ENCODE measurements around the gene PLXNB2.
"Not testable (repeated sequence)": the region's sequence is repeated elsewhere in the genome, so short reads cannot be mapped to it uniquely, and the experiment has no call there.

The PLXNB2 gene

DNA sequence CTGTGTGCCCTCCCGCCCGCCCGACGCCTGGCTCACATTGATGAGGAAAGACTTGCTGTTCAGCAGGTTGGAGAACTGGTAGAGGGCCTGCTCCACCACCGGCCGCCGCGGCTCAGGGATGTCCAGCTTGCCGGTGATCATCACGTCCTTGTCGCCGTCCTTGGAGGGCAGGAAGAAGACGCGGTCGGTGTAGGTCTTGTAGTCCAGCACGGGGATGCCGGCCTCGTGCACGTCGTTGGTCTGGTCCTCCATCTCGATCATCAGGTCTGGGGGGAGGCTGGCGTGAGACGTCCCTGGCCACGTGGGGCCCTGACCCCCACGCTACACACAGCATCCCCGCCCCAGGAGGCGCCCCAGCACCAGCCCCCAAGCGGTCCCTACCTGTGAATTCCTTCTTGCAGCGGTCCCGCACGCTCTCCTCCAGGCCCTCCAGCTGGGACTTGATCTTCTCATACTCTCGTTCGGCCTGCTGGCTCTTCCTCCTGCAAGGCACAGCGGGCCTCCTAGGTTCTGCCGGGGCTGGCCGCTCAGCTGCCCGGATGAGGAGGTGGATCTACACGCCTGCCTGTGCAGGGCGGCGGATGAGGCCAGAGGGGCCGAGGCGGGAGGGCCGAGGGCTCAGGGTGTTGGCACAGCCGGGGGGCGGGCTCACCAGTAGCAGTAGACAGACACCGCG, 26.6 kb downstream of the PLXNB2 start:
- no peak for DNase-seq (ENCODE audit: low read depth)

DNA sequence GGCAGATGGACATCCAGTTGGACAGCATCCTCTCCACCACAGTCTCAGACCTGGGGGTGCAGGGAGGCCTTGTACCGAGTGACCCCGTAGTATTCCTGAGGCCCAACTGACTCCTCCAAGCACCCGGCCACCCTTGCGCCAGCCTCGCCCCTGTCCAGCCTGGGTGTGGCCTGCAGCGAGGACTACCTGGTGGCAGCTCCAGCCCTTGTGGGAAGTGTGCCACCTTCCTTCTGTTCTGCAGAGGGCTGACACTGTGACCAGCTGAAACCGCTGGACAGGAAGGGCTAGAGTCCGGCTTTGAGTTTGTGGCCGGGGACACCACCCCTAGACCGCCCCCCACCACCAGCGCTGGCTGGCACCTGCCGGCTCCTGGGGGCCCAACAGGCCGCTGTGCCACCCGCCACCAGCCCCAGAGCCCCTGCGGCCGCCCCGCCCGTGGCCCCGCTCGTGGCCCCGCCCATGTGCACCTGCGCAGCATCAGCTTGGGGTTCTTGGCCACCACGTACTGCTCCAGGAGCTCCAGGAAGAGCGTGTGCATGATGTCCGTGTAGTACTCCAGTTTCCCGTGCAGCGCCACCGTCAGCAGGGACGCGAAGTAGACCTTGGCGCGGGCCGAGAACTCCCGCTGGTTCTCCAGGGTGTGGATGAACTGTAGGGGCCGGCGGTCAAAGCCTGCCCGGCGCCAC, 27.3 kb downstream of the PLXNB2 start:
- no peak for DNase-seq (ENCODE audit: low read depth)

DNA sequence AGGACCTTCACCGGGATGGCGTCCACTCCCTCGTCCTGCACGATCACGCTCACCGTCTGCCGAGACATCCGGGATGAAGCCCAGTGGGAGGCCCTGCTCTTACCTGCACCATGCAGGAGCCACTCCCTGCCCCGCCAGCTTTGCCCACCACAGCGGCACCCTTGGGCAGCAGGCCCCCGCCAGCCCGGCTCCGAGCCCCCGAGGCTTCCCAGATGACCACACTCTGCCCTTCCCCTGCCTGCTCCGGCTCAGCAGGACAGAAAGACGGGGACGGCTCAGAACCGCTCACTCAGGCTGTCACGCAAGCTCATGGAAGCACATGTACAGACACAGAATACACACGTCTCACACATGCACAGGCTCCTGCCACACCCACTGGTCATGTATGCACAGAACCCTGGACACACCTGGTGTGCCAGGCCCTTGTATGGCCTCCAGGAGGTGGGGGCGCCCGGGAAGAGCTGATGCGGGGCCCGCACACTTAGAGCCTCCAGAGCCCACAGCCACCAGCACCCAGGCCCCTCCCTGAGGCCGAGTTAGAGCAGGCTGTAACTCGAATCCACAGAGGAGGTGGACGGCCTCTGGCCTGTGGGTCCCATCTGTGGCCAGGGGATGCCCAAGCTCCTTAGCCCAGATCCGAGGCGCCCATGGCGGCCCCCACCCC, 28.4 kb downstream of the PLXNB2 start:
- DNase-seq (ENCODE audit: low read depth): no peak

DNA sequence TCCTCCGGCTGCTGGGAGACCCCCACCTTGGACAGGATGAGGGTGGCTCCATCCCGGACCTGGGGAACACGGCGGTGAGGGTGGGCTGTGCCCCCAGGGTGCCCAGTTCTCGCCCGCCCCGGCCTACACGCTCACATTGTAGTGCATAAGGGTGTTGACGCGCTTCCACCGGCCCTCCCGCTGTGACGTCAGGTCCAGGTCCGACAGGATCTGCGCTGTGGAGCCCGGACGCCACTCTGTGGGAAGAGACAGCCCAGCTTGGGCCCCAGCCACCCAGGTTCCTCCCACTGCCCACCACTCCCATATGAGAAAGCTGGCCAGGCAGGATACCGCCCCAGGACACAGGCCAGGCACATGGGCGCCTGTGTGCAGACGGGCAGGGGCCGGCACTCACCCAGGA, 29.0 kb downstream of the PLXNB2 start:
- DNase-seq (ENCODE audit: low read depth): no peak

DNA sequence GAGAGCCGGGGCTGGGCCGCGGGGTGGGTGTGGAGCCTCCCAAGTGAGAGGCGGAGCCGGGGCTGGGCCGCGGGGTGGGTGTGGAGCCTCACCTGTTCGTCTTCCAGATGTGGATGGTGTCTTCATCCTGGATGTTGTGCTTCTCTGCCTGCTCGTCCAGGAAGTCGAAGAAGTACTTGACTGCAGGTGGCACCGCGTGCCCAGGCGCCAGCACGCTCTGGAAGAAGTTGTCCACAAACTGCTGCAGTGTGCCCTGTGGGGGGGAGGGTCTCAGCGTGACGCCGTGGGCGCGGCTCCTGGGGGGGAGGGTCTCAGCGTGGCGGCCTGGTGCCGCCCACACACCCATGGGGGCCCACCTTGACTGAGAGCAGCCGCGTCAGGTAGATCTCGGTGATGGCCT, 29.7 kb downstream of the PLXNB2 start:
- no peak for DNase-seq (ENCODE audit: low read depth)

DNA sequence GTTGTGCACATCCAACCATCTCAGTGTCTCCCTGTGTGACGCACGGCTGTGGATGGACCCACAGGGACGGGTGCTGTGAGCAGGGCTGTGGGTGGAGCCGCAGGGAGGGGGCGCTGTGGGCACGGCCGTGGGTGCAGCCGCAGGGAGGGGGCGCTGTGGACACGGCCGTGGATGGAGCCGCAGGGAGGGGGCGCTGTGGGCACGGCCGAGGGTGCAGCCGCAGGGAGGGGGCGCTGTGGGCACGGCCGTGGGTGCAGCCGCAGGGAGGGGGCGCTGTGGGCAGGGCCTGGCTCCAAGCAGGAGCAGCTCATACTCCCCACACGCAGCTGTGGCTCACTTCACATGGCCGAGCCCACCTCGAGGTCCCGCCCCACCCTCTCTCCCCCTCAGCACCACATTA, 31.3 kb downstream of the PLXNB2 start:
- DNase-seq (ENCODE audit: low read depth): peak; percentile 48

DNA sequence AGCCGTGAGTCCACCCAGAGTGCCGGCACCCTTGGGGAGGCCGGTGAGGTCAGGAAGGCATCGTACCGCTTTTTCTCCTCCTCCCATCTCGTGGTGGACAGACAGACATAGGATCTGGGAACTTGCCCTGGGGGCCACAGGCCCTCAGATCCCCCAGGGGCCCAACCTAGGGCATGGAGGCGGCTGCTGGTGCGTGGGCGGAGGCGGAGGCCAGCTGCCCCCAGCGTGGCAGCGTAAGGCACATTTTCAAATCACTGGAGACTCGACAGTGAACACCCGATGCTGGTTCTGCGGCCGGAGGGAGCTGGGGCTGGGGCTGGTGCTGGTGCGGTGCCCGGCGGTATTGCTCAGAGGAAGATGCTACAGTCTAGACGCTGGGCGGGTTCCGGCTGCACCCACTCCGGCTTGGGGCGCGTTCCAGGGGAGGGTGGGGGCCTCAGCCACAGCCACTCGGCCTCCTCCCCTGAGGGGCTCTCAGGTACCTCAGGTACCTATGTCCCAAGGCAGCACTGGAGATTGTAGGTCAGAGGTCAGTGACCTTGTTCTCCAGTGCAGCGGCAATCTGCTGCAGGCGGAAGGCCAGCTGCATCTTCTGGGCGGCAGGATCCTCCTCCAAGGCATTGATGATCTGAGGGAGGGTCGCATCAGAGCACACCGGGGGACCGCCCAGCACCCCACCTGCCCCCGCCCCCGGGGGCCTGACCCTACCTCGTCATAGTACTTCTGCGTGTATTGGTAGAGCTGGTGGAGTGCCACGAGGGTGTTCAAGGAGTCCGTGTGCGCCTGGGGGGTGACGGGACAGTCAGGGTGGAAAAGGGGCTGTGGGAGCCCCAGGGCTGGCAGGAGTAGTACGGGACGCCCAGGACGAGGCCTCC, 32.0 kb downstream of the PLXNB2 start:
- no peak for DNase-seq (ENCODE audit: low read depth)

DNA sequence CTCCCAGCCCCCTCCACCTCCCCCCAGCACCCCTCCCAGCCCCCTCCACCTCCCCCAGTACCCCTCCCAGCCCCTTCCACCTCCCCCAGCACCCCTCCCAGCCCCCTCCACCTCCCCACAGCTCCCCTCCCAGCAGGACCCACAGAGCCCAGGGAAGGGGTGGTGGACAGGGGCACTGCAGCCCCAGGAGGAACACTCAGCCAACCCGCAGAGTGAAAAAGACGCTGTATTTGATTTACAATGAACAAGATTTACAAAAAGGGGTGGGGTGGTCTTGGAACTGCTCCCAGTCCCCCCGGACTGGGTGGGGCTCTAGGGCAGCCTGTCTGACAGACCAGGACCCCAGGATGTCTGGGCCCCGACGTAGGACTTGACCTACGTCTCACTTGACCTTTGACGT, 32.7 kb downstream of the PLXNB2 start:
- no peak for DNase-seq (ENCODE audit: low read depth)

DNA sequence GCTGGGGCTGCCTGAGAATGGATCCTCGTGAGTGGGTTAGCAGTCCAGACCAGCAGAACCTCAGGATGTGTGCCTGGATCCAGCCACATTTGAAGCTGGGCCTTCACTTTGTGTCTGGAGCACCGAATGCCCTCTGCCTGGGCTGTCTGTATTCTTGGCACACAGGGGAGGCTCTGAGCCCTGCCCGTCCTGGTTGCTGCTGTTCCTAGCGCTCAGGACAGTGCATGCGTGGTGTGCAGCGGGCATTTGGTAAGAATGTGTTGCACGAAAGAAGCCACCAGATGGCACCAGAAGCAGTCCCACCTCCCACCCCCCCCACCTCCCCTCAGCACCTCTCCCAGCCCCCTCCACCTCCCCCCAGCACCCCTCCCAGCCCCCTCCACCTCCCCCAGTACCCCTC, 33.1 kb downstream of the PLXNB2 start:
- peak; percentile 73 for DNase-seq (ENCODE audit: low read depth)

DNA sequence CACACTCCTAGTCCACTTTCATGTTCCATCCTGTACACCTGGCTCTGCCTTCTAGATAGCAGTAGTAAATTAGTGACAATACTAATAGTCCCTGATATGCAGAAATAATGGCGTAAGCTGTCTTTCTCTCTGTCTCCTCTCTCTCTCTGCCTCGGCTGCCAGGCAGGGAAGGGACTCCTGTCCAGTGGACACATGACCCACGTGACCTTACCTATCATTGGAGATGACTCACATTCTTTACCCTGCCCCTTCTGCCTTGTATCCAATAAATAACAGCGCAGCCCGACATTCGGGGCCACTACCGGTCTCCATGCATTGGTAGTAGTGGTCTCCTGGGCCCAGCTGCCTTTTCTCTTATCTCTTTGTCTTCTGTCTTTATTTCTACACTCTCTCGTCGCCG, 33.7 kb downstream of the PLXNB2 start:
- not testable (repeated sequence) for DNase-seq (ENCODE audit: low read depth)

DNA sequence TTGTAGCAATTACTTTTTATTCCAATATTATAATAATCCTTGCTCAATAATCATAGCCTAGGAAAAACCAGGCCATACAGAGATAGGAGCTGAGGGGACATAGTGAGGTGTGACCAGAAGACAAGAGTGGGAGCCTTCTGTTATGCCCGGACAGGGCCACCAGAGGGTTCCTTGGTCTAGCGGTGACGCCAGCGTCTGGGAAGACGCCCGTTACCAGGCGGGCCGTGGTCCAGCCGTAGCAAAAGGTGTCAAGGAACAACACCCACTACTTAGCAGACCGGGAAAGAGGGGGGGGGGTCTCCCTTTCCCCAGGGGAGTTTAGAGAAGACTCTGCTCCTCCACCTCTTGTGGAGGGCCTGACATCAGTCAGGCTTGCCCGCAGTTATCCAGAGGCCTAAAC, 34.1 kb downstream of the PLXNB2 start:
- not testable (repeated sequence) for DNase-seq (ENCODE audit: low read depth)

DNA sequence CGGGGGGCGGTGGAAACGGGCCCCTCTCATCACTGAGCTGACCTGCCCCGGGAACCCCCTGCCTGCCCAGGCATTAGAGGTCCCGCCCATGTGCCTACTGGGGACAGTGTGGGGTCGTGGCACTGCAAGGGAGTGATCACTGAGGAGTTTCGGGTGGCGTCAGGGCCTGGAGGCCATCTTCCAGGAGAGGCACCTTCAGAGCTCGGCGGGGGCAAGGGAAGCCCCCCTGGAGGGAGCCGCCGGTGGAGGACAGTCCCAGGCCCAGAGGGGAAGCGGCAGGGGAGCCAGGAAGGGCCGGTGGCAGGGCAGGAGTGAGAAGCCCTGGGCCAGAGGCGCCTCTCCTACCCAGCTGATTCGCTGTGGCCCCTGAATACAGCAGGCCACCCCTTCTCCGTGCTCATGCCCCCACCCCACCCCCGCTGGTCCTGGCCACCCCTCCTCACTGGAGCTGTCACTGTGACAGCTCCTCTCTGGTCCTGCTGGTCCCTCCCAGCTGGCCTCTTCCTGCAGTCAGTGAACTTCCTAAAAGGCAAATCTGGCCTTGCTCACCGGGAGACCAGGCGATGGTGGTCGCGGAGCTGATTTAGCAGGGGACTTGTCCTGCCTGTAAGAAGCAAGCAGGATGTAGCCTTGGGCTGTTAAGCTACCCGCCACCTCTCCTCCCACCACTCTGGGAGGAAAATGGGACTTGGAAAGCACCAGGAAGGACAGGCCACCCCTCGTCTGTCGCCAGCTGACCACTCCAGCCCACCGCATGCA, 35.2 kb downstream of the PLXNB2 start:
- peak; percentile 27 for DNase-seq (ENCODE audit: low read depth)

DNA sequence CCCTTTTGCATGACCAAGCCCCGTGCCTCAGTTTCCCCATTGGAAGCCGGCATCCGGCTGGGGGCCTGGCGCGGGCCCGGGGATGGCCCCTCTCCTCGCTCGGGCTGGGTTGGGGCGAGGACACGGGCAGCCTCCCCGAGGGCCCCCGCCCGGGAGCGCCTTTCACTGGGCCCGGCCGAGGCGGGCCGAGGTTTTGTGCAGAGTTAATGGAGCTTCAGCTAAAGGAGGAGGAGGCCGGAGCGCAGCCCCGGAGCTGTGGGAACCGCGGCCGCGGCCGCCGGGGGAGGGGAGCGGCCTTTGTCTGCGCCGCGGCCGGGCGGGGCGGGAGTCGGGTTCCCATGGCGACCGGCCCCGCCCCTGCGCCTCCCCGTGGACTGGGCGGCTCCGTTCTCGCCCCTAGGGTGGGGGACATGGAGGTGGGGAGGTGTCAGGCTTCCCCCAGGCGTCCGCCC, 35.9 kb downstream of the PLXNB2 start:
- peak; percentile 65 for DNase-seq (ENCODE audit: low read depth)

DNA sequence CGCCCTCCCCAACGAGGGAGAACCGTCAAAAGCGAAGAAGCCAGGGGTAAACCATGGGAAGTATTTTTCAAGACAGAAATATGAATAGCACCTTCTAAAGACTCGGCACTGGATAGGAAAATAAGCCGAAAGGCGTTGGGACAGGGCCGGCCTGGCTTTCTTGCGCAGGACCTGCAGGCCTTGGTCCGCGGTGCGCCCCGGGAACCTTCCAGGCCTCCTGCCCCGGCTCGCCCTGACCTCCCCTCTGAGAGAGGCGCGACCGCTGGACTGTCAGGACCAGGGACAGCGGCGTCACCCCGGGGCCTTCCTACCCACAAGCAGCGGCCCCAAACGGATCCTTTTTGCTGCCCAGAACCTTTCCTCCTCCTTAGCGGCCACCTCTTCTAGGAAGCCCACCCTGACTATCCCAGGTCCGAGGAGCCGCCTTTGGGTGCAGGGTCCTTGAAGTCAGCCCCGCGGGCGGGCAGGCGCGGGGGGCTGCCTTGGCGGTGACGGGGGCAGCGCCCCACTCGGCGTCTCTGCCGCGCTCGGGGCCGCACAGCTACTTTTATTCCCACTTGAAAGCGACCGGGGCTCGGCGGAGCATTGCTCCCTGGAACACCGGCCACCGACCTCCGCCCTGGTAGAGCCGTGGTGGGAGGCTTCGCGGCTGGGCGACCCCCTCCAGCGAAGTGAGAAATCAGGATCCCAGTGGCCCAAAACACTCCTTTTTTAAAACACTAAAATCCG, 36.6 kb downstream of the PLXNB2 start:
- peak; percentile 80 for DNase-seq (ENCODE audit: low read depth)

DNA sequence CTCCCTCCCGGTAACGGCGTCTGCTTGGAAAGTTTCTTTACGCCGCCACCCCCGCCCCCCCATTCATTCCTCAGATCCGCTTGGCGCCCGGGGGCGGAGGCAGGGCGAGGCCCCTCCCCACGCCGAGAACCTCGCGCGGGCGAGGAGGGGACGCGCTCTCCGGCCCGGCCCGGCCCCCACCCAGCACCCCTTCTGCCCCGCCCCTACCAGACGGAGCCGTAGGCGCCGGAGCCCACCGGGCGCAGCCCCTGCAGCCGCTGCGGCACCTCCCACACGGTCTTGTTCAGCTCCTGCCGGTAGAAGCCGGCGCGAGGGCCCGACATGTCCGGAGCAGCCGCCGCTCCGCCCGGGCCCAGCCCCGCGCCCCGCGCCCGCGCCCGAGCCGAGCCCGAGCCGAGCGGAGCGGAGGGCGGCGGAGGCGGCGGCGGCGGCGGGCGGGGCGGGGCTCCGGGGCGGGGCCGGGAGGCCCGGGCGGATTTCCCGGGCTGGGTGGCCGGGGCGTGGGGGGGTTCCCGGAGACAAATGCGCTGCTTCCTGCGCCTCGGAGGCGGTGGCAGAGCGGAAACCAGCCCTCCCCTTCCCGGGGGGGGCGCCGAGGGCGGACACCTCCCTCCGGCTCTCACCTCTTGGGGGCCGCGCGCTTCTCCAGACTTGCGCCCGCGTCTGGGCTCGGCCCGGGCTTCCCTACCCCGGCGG, 37.3 kb downstream of the PLXNB2 start, which contains the start of gene MAPK11:
TSS of gene MAPK11 (minus strand) at position 411 of the 696 bp plus-strand sequence. CDS start at position 323, 88 bp downstream.
- peak; percentile 57 for DNase-seq (ENCODE audit: low read depth)

DNA sequence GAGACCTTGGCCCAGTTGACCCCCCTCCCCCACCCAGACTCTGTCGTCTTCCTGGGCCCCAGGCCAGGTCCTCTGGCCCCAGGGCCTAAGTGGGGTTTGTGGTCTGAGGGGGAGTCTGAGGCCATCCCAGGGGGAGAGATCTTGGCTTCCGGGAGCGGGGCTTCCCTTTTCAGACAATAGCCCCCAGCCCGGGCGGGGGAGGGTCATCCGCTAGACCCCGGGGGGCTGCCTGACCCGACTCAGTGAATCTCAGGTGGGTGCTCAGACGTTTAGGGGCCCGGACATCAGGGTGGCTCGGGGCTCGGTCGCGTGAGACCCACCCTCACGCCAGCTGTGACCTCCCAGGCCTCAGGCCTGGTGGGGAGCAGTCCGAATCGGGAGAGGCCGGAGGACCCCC, 37.9 kb downstream of the PLXNB2 start:
- DNase-seq (ENCODE audit: low read depth): no peak

DNA sequence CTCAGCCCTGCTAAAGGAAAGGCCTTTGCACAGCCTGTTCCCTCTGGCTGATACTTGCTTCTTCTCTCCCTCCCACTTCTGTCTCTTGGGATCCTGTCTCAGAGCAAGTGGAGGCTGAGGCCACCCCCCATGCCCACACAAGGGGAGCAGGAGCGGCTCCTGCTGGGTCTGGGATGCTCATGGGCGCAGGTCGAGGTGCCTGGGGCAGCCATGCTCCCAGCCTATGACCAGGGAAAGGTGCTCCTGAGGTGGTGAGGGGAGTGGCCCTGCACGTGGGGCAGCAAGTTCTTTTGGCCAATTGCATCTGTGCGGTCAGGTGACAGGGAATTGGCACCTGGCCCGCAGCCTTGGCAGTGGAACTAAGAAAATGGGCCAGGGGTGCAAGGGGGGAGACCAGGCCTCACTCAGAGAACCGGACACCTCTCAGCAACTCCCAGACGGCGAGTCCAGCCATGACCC, 38.8 kb downstream of the PLXNB2 start:
- DNase-seq (ENCODE audit: low read depth): no peak

DNA sequence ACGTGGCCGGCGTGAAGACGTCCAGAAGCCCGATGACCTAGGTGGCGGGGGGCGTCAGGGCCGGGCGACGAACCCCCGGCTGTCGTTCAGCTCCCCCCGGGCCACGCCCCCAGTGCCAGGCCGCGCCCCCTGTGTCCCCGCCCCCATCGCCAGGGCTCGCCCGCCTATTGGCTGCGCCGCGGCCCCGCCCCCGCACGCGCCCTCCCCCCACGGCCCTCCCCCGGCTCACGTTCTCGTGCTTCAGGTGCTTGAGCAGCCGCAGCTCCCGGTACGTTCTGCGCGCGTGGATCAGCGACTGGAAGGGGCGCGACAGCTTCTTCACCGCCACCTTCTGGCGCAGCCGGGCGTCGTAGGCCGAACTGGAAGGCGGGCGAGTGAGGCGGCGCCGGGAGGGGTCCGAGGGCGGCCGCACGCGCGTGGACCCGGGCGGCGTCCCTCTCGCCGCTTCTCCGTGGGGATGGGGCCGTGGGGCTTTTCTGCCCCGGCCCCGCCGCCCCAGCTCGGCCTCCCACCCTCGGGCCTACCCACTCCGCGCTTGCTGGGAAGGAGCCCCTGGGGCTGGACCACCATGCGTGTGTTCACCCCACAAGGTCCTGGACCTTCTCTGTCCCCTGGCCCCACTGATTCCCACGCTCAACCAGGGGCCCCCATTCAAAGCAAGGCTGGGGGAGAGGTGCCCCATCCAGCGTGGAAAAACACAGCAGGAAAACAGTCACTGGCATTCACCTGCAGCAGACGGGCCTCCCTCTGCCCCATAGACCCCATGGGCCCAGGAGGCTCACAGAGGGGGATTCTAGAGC, 39.7 kb downstream of the PLXNB2 start:
- DNase-seq (ENCODE audit: low read depth): peak; percentile 47

DNA sequence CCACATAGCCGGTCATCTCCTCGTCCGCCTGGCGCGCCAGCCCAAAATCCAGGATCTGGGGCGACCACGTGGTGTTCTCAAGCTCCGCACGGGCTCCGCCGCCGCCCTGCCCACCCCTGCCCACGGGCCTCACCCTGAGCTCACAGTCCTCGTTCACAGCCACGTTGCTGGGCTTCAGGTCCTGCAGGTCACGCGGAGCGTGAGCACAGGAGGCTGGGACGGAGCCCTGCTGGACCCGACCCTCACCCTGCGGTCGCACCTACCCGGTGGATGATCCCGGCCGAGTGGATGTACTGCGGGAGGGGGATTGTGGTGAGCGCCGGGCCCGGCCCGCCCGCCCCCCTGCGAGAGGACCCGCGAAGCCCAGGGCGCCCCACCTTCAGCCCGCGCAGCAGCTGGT, 40.5 kb downstream of the PLXNB2 start:
- no peak for DNase-seq (ENCODE audit: low read depth)

Data from ELR (cell line).